Brain pericyte (primary cell): ENCODE measurements around the gene ZNF506.
"Not testable (repeated sequence)": the region's sequence is repeated elsewhere in the genome, so short reads cannot be mapped to it uniquely, and the experiment has no call there.

ENCODE experiments used
- DNase-seq: peaks from one replicate; pipeline ENCODE4 v3.0.0-alpha.2; 2012; ENCODE audit warnings: low read depth, low spot score

Gene ZNF506

DNA sequence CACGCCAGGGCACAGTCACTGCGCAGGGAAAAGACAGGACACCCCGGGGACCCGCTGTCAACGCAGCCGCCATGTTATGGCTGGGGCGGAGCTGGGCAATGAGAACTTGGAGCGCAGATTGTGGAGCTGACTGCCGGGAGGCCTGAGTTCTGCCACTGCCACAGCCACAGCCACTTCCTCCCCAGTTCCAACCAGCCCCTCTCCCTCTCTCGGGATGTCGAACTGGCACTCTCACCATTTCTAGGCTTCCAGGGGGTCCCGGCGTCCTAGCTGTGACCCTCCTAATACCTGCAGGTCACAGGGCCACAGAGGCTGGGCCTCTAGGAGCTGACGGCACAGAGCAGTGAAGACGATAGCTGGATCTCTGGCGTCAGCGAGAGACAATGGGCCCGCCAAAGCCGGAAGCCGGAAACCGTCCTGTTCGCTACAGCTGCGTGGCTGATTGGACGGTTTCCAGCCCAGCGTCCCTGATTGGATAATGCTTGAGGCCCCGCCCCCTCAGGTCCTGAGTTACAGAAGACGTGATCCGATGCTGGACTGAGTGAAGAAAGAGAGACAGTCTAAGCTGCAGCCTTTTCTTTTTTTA lies at the start of gene ZNF506:
Gene ZNF506, minus strand, starts transcription at position 385 of the 586 bp plus-strand sequence. Its CDS starts 147 bp downstream, at position 238.
- peak; percentile 87 for DNase-seq

DNA sequence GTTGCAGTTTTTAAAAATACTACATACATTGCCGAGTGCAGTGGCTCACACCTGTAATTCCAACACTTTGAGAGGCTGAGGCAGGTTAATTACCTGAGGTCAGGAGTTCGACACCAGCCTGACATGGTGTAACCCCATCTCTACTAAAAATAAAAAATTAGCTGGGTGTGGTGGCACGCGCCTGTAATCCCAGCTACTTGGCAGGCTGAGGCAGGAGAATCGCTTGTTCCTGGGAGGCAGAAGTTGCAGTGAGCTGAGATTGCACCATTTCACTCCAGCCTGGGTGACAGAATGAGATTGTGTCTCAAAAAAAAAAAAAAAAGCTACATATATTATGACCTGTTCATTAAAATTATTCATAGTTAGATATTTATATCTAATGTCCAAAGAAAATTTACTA lies 48.5 kb upstream of the ZNF506 start:
- DNase-seq: not testable (repeated sequence)

DNA sequence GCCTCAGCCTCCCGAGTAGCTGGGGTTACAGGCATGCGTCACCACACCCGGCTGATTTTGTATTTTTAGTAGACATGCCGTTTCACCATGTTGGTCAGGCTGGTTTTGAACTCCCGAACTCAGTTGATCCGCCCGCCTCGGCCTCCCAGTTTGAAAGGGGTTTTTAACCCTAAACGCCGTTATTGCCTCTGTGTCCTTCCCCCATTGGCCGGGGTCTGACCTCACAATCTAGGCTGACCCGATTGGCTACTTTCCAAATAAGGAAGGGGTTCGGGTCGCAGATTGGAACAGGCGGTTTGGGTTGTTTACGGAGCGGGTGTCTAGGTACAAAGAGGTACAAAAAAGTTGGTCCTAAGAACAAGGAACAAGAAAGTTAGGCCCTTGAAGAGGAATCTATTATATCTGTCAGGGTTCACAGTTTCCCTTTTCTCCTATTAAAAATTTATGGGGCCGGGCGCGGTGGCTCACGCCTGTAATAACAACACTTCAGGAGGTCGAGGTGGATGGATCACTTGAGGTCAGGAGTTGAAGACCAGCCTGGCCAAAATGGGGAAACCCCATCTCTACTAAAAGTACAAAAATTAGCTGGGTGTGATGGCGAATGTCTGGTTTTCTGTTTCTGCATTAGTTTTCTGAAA lies 45.2 kb upstream of the ZNF506 start:
- DNase-seq: no peak

DNA sequence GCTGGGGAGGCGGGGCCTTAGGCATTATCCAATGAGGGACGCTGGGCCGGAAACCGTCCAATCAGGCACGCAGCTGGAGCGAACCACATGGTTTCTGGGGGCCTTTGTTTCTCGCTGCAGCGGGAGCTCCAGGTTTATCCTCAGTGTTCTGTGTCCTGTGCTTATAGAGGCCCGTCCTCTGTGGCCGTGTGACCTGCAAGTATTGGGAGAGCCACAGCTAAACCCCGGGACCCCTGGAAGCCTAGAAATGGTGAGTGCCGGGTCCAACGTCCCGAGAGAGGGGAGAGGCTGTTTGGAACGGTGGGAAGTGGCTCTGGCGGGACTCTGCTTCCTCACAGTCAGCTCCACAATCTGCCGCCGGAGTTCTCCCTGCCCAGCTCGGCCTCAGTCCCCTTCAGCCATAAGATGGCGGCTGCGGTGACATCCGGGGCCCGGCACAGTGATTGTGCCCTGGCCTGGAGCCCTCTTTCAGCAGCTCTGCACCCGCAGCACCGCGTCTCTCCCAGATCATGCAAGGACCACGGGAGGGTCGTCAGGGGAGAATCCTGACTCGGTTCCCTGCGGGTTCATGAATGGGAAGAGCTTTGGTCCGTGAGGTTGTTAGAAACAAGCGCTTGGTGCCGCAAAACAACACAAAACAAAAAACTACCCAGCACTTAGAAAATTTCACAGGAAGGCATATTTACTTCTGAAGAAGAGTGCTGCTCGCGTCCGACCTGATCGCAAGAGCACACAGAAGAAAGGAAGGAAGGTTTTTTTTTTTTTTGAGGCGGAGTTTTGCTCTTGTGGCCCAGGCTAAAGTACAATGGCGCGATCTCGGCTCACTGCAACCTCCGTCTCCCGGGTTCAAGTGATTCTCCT lies 44.4 kb upstream of the ZNF506 start, which contains the start of gene ZNF253:
Gene ZNF253, plus strand, starts transcription at position 133 of the 861 bp plus-strand sequence. Its CDS starts 115 bp downstream, at position 248.
- DNase-seq: peak; percentile 74

DNA sequence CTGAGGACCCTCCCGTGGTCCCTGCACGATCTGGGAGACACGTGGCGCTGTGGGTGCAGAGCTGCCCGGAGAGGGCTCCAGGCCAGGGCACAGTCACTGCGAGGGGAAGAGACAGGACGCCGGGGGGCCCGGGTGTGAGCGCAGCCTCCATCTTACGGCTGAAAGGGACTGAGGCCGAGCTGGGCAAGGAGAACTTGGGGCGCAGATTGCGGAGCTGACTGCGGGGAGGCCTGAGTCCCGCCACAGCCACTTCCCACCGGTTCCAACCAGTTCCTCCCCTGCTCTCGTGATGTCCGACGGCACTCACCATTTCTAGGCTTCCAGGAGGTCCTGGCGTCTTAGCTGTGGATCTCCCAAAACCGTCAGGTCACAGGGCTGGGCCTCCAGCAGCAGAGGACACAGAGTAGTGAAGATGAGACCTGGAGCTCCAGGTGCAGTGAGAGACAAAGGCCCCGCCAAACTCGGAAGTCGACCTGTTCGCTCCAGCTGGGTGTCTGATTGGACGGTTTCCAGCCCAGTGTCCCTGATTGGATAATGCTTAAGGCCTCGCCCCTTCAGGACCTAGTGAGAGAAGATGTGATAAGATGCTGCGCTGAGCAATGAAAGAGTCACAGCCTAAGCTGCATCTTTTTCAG lies 39.3 kb upstream of the ZNF506 start:
- DNase-seq: no peak

DNA sequence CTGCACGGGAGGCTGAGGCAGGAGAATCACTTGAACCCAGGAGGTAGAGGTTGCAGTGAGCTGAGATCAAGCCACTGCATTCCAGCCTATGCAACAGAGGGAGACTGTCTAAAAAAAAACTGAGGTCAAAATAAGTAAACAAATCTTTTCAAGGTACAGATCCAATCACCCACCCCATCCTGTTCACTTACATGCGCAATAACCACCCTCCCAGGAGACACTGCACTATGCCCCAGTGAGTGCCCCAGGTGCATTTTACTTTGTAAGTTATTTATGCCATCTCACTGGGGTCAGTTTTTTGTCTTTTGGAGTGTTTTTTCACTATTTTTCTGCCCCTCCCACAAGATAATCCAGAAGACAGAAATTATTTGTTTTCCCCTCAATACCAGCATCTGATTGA lies 37.2 kb upstream of the ZNF506 start:
- no peak for DNase-seq

DNA sequence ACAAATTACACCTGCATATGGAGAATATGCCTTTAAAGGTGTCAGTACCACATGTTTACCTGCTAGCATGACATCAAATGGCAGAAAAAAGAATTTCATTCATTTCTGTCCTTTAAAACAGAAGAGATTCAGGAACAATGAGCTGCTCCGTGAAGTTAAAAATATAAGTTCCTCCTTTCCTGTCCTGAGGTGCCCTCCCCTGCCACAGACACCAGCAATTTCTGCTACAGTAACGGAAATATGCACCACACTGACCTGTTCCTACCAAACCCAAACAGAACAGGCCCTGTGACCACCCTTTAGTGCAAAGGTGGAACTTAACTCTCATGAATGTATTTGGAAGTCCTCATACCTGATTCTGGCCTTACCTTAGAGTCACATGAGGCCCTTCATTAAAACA lies 30.2 kb upstream of the ZNF506 start:
- not testable (repeated sequence) for DNase-seq

DNA sequence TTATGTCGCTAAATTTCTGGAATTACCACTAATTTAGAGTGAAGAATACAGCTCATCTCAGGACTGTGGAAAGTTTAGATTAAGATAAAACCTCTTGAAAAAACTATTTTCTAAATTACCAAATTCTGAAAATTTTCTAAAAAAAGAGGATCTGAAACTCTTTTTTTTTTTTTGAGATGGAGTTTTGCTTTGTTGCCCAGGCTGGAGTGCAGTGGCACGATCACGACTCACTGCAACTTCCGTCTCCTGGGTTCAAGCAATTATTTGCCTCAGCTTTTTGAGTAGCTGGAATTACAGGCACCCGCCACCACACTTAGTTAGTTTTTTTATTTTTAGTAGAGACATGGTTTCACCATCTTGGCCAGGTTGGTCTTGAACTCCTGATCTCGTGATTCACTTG lies 27.5 kb upstream of the ZNF506 start:
- no peak for DNase-seq

DNA sequence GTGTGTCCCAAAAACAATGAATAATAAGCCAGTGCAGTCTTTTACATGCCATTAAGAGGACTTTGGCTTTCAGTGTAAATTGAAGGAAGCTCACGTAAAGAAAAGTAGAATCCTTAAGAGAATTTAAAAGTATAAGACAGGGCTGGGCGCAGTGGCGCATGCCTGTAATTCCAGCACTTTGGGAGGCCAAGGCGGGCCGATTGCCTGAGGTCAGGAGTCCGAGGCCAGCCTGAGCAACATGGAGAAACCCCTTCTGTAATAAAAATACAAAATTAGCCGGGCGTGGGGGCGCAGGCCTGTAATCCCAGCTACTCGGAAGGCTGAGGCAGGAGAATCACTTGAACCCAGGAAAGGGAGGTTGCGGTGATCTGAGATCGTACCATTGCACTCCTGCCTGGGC lies 26.2 kb upstream of the ZNF506 start:
- DNase-seq: no peak

DNA sequence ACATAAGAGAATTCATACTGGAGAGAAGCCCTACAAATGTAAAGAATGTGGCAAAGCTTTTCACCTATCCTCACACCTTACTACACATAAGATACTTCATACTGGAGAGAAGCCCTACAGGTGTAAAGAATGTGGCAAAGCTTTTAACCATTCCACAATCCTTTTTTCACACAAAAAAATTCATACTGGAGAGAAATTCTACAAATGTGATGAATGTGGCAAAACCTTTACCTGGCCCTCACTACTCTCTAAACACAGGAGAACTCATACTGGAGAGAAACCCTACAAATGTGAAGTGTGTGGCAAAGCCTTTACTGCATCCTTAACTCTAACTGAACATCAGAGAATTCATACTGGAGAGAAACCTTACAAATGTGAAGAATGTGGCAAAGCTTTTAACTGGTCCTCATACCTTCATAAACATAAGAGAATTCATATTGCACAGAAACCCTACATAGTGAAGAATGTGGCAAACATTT lies 14.0 kb upstream of the ZNF506 start:
- DNase-seq: no peak

DNA sequence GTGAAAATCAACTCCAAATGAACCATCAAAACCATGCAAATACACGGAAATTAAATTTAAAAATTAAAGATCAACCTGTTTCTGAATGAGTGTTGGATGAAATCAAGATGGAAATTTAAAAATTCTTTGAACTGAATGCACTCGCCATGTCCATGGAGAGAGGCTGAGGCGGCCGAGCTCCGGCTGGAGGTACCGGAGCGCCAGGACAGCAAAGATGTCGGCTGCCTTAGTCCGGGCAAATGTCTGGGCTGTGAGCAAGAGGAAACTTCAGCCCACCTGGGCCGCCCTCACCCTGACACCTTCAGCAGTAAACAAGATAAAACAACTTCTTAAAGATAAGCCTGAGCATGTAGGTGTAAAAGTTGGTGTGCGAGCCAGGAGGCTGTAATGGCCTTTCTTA lies 5.3 kb upstream of the ZNF506 start:
- DNase-seq: no peak

DNA sequence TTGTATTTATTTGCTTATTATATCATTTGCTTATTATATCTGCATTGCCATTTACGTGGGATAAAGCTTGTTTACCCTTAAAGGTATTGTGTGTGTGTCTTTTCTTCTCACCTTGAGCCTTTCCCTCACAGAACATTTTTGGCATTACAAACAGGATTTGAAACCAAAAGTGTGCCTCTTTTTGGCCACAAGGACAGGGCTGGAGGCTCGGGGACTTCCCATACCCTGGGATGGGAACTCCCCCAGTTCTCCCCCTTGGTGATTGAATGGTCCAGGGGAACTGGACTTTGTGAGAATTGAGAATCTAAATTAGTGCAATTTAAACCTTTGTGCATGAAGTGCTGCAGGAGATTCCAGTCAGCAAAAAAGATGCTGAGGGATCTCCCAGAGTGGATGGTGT lies 2.4 kb upstream of the ZNF506 start:
- no peak for DNase-seq

DNA sequence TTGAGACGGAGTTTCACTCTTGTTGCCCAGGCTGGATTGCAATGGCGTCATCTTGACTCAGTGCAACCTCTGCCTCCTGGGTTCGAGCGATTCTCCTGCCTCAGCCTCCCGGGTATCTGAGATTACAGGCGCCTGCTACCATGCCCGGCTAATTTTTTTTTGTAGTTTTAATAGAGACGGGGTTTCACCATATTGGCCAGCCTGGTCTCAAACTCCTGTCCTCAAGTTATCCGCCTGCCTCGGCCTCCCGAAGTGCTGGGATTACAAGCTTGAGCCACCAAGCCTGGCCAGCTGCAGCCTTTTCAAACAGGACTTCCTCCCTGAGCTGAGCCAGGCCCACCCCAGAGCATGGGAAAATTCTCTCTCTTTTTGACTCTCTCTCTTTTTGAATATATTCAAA lies 426 bp upstream of the ZNF506 start:
- DNase-seq: not testable (repeated sequence)

DNA sequence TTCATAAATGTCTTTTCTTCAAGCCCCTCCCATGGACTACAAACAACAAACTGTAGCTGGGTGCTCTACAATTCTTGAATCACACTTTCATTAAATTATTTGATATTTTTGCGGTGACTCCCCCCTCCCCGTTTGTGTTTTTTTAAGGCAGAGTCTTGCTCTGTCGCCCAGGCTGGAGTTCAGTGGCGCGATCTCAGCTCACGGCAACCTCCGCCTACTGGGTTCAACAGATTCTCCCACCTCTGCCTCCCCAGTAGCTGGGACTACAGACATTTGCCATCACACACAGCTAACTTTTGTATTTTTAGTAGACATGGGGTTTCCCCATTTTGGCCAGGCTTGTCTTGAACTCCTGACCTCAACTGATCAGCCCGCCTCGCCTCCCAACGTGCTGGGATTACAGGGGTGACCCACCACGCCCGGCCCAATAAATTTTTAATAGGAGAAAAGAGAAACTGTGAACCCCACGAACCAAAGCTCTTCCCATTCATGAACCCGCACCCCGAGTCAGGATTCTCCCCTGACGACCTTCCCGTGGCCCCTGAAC lies 703 bp downstream of the ZNF506 start:
- DNase-seq: no peak

DNA sequence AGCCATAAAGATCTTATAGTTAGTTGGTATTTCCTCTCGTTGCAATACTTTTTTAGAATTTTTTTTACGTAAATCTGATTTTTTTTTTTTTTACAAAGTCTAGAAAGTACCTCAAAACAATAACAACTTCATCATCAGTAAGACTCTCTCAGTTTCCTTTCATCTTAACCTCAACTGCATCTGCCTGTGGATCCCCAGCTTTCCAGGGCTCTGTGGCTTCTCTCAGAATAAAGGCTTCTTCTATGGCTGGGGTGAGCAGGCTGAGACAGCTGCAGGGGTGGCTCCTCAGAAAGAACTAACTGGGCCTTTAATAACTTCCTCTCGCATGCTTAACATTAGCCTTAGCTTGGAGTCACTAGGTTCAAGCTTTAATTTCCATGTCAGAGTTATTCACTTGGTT lies 4.2 kb downstream of the ZNF506 start:
- DNase-seq: no peak

DNA sequence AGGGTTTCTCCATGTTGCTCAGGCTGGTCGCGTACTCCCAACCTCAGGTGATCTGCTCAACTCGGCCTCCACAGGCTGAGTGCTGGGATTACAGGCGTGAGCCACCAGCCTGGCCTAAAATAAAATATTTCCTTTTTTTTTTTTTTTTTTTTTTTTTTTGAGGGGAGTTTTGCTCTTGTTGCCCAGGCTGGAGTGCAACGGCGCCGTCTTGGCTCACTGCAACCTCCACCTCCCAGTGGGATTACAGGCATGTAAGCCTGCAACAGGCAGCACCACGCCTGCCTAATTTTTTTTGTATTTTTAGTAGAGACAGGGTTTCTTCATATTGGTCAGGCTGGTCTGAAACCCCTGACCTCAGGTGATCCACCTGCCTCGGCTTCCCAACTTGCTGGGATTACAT lies 4.9 kb downstream of the ZNF506 start:
- no peak for DNase-seq

DNA sequence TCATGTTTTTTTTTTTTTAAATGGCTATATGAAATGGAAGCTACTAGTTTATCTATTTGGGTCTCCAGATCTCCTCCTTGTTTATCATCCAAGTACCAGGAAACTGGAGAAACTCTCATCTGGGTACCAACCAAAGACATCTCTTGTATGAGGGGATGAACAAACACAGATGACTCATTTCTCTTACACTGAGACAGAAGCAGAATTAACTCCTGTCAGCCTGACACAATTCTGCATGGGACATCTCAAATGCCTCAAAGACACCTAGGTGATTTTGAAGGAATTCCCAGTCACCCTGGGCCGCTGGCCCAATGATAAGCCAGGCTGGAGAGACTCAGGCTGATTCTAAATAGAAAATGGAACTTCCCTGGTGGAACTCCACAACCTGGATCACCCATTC lies 9.6 kb downstream of the ZNF506 start:
- not testable (repeated sequence) for DNase-seq

DNA sequence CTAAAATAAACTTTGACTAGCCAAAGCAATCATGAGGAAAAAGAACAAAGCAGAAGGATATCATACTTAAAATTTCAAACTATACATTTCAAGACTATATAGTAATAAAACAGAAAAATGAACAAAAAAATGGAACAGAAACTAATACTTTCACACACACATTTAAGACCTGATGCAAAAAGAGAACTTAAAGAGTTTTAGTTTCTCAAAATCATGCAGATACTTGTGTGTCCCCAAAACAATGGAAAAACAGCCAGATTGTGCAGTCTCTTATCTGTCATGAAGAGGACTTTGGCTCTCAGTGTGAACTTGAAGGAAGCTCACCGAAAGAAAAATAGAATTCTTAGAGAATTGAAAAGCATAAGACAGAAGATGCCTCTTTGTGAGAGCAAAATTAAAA lies 16.1 kb downstream of the ZNF506 start:
- DNase-seq: no peak

DNA sequence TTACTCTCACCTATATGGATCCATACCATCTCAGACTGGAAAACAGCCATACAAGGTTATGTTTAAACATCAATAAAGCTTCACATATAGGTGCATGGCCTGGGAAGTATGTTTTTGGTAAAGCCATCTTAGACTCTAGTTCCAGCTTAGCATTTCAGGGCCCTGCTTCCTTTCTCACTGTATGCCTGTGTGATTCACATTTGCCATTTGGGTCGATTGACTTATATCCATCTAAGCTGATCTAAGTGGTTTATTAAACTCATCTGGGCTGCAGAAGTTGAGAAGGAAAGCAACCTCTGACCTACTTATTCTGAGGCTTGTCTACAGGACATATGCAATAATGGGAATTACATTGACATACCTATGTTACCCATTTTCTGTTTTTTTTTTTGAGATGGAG lies 33.5 kb downstream of the ZNF506 start:
- no peak for DNase-seq

DNA sequence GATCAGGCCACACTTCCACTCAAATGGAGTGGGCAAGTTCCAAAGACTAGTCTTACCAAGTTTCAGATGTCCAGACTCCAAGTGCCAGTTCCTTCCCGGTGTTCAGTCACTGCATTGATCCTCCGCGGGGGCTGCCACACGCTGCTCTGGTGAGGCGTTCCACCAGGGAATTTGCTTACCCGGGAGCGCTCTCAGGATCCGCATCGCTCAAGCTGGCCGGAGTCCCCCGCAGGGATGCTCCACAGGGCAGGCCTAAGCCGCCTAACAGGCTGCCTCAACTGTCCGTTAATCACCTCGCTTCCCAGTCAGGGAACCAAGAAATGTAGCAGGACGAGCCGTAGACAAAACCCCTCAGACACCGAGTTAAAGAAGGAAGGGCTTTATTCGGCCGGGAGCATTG lies 36.1 kb downstream of the ZNF506 start:
- not testable (repeated sequence) for DNase-seq

DNA sequence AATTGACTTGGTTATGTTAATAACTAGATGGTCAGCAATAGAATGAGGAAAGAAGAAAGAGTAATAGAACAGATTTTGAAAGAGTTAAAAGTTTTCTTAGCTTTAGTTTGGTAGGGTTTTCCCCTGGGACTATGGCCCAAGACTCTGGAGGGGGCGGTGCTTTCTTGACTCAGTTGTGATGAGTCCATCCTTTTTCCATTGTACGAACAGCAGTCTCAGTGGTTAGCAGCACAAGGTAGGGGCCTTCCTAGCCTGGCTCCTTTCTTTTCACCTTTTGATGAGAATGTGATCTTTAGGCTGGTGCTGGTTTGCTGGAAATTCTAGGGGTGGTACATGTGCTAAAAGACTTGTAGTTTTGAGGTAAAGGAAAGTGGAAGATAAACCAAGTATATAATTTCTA lies 38.8 kb downstream of the ZNF506 start:
- no peak for DNase-seq

DNA sequence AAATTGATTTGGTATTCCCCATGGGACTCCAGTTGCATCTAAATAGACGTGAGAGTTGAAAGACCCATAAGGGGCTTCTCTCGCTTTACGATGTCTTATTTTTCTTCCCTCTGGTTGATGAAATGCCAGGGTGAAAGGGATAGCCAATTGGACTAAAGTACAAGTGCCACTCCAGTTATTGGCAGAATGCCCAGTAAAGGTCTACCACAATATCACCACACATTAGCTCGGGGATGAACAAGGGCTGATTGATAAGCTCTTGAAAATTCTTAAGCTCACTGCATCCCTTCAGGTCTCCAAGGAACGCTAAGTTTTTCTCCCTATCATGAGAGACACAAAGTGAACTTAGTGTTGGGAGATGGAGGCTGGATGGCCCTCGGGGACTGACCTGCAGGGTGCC lies 39.8 kb downstream of the ZNF506 start:
- DNase-seq: not testable (repeated sequence)
